ENCODE data around the gene SYNDIG1. TPM values are rescaled to one million over a fixed set of nuclear protein-coding genes. Genes with fewer than 3 reads are reported as not detected.

The SYNDIG1 gene
- total RNA-seq, 1 donor from 2014 or later, result 5.7 TPM

- H3K4me3 ChIP-seq (ENCODE audit: insufficient read depth, low read depth, low read length), result no peak overlapping the region
- peaks cover 39% of the 10 kb centered on the region for H4K20me1 ChIP-seq (ENCODE audit: insufficient read depth, low read length)
- TF ChIP-seq EZH2 (IDR thresholded peaks at IDR 0.05; ENCODE audit: insufficient read depth, low read length) (no peak), CTCF (IDR thresholded peaks at IDR 0.05; ENCODE audit: insufficient read depth, low read depth, low read length) (no peak)
- no peaks in the 10 kb centered on the region for H3K9me3 ChIP-seq (ENCODE audit: insufficient read depth, low read depth, low read length)
- H3K27me3 ChIP-seq (ENCODE audit: insufficient read depth, low read length), result no peaks in the 10 kb centered on the region
- H3K36me3 Mint-ChIP-seq (ENCODE audit: low read depth, unreplicated experiment), result peaks cover 2% of the 10 kb centered on the region
- H3K27me3 Mint-ChIP-seq (ENCODE audit: low read depth, unreplicated experiment), result no peaks in the 10 kb centered on the region
- no peak overlapping the region for H2AFZ ChIP-seq (ENCODE audit: low read depth, low read length)
- no peak overlapping the region for H3K4me3 Mint-ChIP-seq (ENCODE audit: unreplicated experiment)
- H3K4me1 Mint-ChIP-seq (ENCODE audit: low read depth, unreplicated experiment), result peaks cover 18% of the 10 kb centered on the region
- no peak for FAIRE-seq
- H3K4me1 ChIP-seq (ENCODE audit: insufficient read depth, low read length), result no peaks in the 10 kb centered on the region
- H3K9me3 Mint-ChIP-seq (ENCODE audit: unreplicated experiment), result no peaks in the 10 kb centered on the region
- no peak overlapping the region for H3K27ac ChIP-seq (ENCODE audit: low read depth, low read length)
- no peak for DNase-seq (ENCODE audit: low read depth)
- H3K4me2 ChIP-seq (ENCODE audit: low read length), result no peak overlapping the region
- H3K36me3 ChIP-seq (ENCODE audit: insufficient read depth, low read length), result no peaks in the 10 kb centered on the region
- peaks cover 52% of the 10 kb centered on the region for H3K79me2 ChIP-seq (ENCODE audit: insufficient read depth, low read length)
- no peak overlapping the region for H3K9ac ChIP-seq (ENCODE audit: low read length)
- peak overlapping the region; percentile 3 for H3K27ac Mint-ChIP-seq (ENCODE audit: unreplicated experiment)
Measured at GRCh38 chr20:24479595-24479994, 10.2 kb downstream of the SYNDIG1 start.

GRCh38 chr20:24480509-24480908 lies 11.1 kb downstream of the SYNDIG1 start:
- no peaks in the 10 kb centered on the region for H3K27me3 ChIP-seq (ENCODE audit: insufficient read depth, low read length)
- no peak overlapping the region for H3K4me2 ChIP-seq (ENCODE audit: low read length)
- FAIRE-seq, result no peak
- no peak overlapping the region for H3K4me3 Mint-ChIP-seq (ENCODE audit: unreplicated experiment)
- H3K36me3 ChIP-seq (ENCODE audit: insufficient read depth, low read length), result no peaks in the 10 kb centered on the region
- H3K27me3 Mint-ChIP-seq (ENCODE audit: low read depth, unreplicated experiment), result no peaks in the 10 kb centered on the region
- no peaks in the 10 kb centered on the region for H3K4me1 ChIP-seq (ENCODE audit: insufficient read depth, low read length)
- peaks cover 43% of the 10 kb centered on the region for H3K79me2 ChIP-seq (ENCODE audit: insufficient read depth, low read length)
- no peak for DNase-seq (ENCODE audit: low read depth)
- H3K4me1 Mint-ChIP-seq (ENCODE audit: low read depth, unreplicated experiment), result peaks cover 19% of the 10 kb centered on the region
- H3K27ac ChIP-seq (ENCODE audit: low read depth, low read length), result no peak overlapping the region
- peaks cover 2% of the 10 kb centered on the region for H3K36me3 Mint-ChIP-seq (ENCODE audit: low read depth, unreplicated experiment)
- H4K20me1 ChIP-seq (ENCODE audit: insufficient read depth, low read length), result peaks cover 33% of the 10 kb centered on the region
- H3K9ac ChIP-seq (ENCODE audit: low read length), result no peak overlapping the region
- H3K4me3 ChIP-seq (ENCODE audit: insufficient read depth, low read depth, low read length), result no peak overlapping the region
- no peak overlapping the region for H2AFZ ChIP-seq (ENCODE audit: low read depth, low read length)
- no peaks in the 10 kb centered on the region for H3K9me3 ChIP-seq (ENCODE audit: insufficient read depth, low read depth, low read length)
- TF ChIP-seq EZH2 (IDR thresholded peaks at IDR 0.05; ENCODE audit: insufficient read depth, low read length), result no peak
- no peak for TF ChIP-seq CTCF (IDR thresholded peaks at IDR 0.05; ENCODE audit: insufficient read depth, low read depth, low read length)
- no peak overlapping the region for H3K27ac Mint-ChIP-seq (ENCODE audit: unreplicated experiment)
- H3K9me3 Mint-ChIP-seq (ENCODE audit: unreplicated experiment), result no peaks in the 10 kb centered on the region

DNA sequence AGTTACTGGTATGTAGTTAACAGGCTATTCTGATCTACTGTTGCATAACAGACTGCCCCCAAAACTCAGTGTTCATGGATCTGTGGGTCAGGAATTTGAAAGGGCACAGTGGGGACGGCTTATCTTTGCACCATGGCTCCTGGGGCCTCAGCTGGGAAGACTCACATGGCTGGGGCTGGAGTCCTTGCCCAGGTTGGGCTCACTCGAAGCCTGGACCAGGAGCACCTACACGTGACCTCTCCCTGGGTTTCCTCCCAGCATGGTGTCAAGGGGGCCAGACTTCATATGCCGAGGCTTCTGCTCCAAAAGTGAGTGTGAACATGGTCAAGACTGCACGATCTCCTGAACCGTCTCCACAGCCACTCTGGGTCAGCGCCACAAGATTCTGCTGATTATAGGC lies 11.7 kb downstream of the SYNDIG1 start:
- Histone ChIP-seq H3K9me3 (ENCODE audit: insufficient read depth, low read depth, low read length) (no peaks in the 10 kb centered on the region), H3K36me3 (ENCODE audit: insufficient read depth, low read length) (no peaks in the 10 kb centered on the region), H3K27ac (ENCODE audit: low read depth, low read length) (no peak overlapping the region), H3K79me2 (ENCODE audit: insufficient read depth, low read length) (peaks cover 38% of the 10 kb centered on the region), H2AFZ (ENCODE audit: low read depth, low read length) (no peak overlapping the region), H3K4me2 (ENCODE audit: low read length) (no peak overlapping the region), H4K20me1 (ENCODE audit: insufficient read depth, low read length) (peaks cover 31% of the 10 kb centered on the region), H3K27me3 (ENCODE audit: insufficient read depth, low read length) (no peaks in the 10 kb centered on the region), H3K9ac (ENCODE audit: low read length) (no peak overlapping the region), H3K4me1 (ENCODE audit: insufficient read depth, low read length) (no peaks in the 10 kb centered on the region), H3K4me3 (ENCODE audit: insufficient read depth, low read depth, low read length) (no peak overlapping the region)
- Mint-ChIP-seq H3K4me1 (ENCODE audit: low read depth, unreplicated experiment) (peaks cover 19% of the 10 kb centered on the region), H3K27ac (ENCODE audit: unreplicated experiment) (no peak overlapping the region), H3K9me3 (ENCODE audit: unreplicated experiment) (no peaks in the 10 kb centered on the region), H3K36me3 (ENCODE audit: low read depth, unreplicated experiment) (peaks cover 2% of the 10 kb centered on the region), H3K4me3 (ENCODE audit: unreplicated experiment) (no peak overlapping the region), H3K27me3 (ENCODE audit: low read depth, unreplicated experiment) (no peaks in the 10 kb centered on the region)
- FAIRE-seq, result no peak
- TF ChIP-seq CTCF (IDR thresholded peaks at IDR 0.05; ENCODE audit: insufficient read depth, low read depth, low read length) (no peak), EZH2 (IDR thresholded peaks at IDR 0.05; ENCODE audit: insufficient read depth, low read length) (no peak)
- DNase-seq (ENCODE audit: low read depth), result no peak

Measured in astrocyte (in vitro differentiated cells and primary cell).